ENCODE data around the gene TESK2. TPM values are rescaled to one million over a fixed set of nuclear protein-coding genes. Genes with fewer than 3 reads are reported as not detected.

TESK2 gene
- total and polyA plus RNA-seq, 2 experiments from 2014 or later = 1.1 to 1.5 TPM

DNA sequence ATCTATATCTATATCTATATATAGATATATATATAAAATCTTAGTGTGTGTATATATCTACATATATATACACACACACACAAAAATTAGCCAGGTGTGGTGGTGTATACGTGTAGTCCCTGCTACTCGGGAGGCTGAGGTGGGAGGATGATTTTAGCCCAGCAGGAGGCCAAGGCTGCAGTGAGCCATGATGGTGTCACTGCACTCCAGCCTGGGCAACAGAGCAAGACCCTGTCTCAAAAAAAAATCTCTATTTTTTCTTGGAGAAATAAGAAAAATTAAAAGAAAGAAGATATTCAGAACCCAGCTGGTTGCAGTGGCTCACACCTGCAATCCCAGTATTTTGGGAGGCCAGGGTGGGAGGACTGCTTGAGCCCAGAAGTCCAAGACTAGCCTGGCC is 85.3 kb downstream of the TESK2 start:
- Histone ChIP-seq H3K9ac (no peak overlapping the region), H3K36me3 (ENCODE audit: low read depth) (no peaks in the 10 kb centered on the region), H4K20me1 (ENCODE audit: insufficient read depth) (no peaks in the 10 kb centered on the region), H3K9me2 (ENCODE audit: insufficient read depth) (no peaks in the 10 kb centered on the region), H3F3A (ENCODE audit: insufficient read depth) (no peaks in the 10 kb centered on the region), H3K4me3 (no peak overlapping the region), H3K27me3 (replicated peaks; ENCODE audit: insufficient read depth) (no peaks in the 10 kb centered on the region), H3K4me1 (ENCODE audit: insufficient read depth) (no peaks in the 10 kb centered on the region), H2AFZ (no peak overlapping the region), H3K79me2 (ENCODE audit: insufficient read depth) (no peaks in the 10 kb centered on the region), H3K9me3 (ENCODE audit: low read depth) (no peaks in the 10 kb centered on the region), H3K4me2 (ENCODE audit: unreplicated experiment) (no peak overlapping the region), H3K27ac (no peak overlapping the region)
- in situ Hi-C loops (cut with MboI) = no loop called here
- TF ChIP-seq EZH2phosphoT487 (IDR thresholded peaks at IDR 0.05; ENCODE audit: insufficient read depth, low read depth) = no peak
- no peak for TF ChIP-seq EZH2 (IDR thresholded peaks at IDR 0.05; ENCODE audit: insufficient read depth, poor library complexity, severe bottlenecking)
- 88 to 89% methylated on average over 2 of the region's 2 CpGs for whole genome bisulfite sequencing, 2 experiments (ENCODE audit: low coverage in 1 of 2, low lambda C conversion rate in 2 of 2, missing lambda C conversion rate in 2 of 2)
- no peak for DNase-seq

DNA sequence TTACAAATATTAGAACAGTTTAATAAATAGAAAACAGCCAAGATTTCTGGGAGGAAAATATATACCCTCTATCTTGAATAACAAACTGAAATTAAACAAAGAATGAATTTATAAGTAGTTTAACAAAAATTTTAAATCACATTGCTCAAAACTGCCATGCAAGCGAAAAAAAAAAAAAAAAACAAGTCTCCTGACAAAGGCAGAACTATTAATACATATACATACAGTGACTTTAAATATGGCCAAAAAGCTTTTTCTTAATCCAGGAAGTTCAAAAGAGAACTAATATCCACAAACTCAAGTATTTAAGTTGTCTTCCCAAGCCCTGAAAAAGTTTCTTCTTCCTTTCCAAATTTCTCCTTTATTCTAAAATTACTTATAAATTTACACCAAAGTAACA is 87.2 kb downstream of the TESK2 start:
- Histone ChIP-seq H3K4me2 (ENCODE audit: unreplicated experiment) (no peak overlapping the region), H3F3A (ENCODE audit: insufficient read depth) (no peaks in the 10 kb centered on the region), H4K20me1 (ENCODE audit: insufficient read depth) (no peaks in the 10 kb centered on the region), H3K79me2 (ENCODE audit: insufficient read depth) (no peaks in the 10 kb centered on the region), H3K9me2 (ENCODE audit: insufficient read depth) (no peaks in the 10 kb centered on the region), H3K4me1 (ENCODE audit: insufficient read depth) (no peaks in the 10 kb centered on the region), H3K36me3 (ENCODE audit: low read depth) (no peaks in the 10 kb centered on the region), H3K9ac (no peak overlapping the region), H2AFZ (no peak overlapping the region), H3K27ac (no peak overlapping the region), H3K27me3 (replicated peaks; ENCODE audit: insufficient read depth) (no peaks in the 10 kb centered on the region), H3K4me3 (no peak overlapping the region), H3K9me3 (ENCODE audit: low read depth) (no peaks in the 10 kb centered on the region)
- TF ChIP-seq EZH2phosphoT487 (IDR thresholded peaks at IDR 0.05; ENCODE audit: insufficient read depth, low read depth) (no peak), EZH2 (IDR thresholded peaks at IDR 0.05; ENCODE audit: insufficient read depth, poor library complexity, severe bottlenecking) (no peak)
- DNase-seq = no peak
- in situ Hi-C loops (cut with MboI) = no loop called here
- WGBS, 2 experiments (ENCODE audit: low coverage in 1 of 2, low lambda C conversion rate in 2 of 2, missing lambda C conversion rate in 2 of 2) = 64 to 70% methylated on average over 1 of the region's 1 CpG

DNA sequence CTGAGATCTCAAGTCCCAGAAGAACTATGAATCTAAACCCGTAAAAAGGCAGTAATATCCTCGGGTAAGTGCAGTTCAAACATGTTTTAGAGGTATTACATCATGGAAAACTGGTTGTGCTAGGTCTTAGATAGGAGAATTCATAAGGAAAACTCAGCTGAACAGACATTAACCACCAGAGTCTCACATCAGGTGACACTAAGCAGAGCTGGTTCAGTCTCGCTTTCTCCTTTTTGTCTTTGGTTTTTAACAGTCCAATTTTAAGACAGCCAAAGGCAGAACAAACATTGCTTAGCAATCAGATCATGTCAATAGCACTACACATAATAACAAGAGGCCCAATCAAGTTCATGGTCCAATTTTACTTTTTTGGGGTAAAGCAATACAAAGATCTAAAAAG is 87.7 kb downstream of the TESK2 start:
- no peak for DNase-seq
- Histone ChIP-seq H3K36me3 (ENCODE audit: low read depth) (no peaks in the 10 kb centered on the region), H4K20me1 (ENCODE audit: insufficient read depth) (no peaks in the 10 kb centered on the region), H3K79me2 (ENCODE audit: insufficient read depth) (no peaks in the 10 kb centered on the region), H3K27me3 (replicated peaks; ENCODE audit: insufficient read depth) (no peaks in the 10 kb centered on the region), H3K27ac (no peak overlapping the region), H3K4me3 (no peak overlapping the region), H3K9me2 (ENCODE audit: insufficient read depth) (no peaks in the 10 kb centered on the region), H3F3A (ENCODE audit: insufficient read depth) (no peaks in the 10 kb centered on the region), H2AFZ (no peak overlapping the region), H3K9me3 (ENCODE audit: low read depth) (no peaks in the 10 kb centered on the region), H3K4me1 (ENCODE audit: insufficient read depth) (no peaks in the 10 kb centered on the region), H3K9ac (no peak overlapping the region), H3K4me2 (ENCODE audit: unreplicated experiment) (no peak overlapping the region)
- WGBS, 2 experiments (ENCODE audit: low coverage in 1 of 2, low lambda C conversion rate in 2 of 2, missing lambda C conversion rate in 2 of 2) = 76 to 81% methylated on average over 3 of the region's 3 CpGs
- in situ Hi-C loops (cut with MboI) = no loop called here
- TF ChIP-seq EZH2phosphoT487 (IDR thresholded peaks at IDR 0.05; ENCODE audit: insufficient read depth, low read depth) (no peak), EZH2 (IDR thresholded peaks at IDR 0.05; ENCODE audit: insufficient read depth, poor library complexity, severe bottlenecking) (no peak)

DNA sequence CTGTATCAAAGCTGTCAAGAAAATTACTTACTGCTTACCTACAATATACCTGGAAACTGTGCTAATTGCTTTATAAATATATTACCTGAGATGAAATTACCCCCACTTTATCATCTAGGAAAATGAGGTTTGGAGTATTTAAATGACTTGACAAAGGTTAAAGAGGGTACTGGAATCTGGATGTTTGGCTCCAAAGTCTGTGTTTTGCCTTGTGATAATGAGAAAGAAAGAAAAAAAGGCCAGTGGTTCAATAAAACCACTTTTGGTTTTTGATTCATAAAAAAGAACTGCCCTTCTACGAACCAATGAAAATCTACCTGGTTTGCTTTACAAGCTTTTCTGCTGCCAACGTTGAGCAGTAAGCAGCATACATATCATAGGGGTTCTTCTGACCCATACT is 89.4 kb downstream of the TESK2 start:
- Histone ChIP-seq H3K27me3 (replicated peaks; ENCODE audit: insufficient read depth) (no peaks in the 10 kb centered on the region), H3K4me2 (ENCODE audit: unreplicated experiment) (no peak overlapping the region), H3K9me2 (ENCODE audit: insufficient read depth) (no peaks in the 10 kb centered on the region), H3K27ac (no peak overlapping the region), H2AFZ (no peak overlapping the region), H3K4me1 (ENCODE audit: insufficient read depth) (no peaks in the 10 kb centered on the region), H4K20me1 (ENCODE audit: insufficient read depth) (no peaks in the 10 kb centered on the region), H3K4me3 (no peak overlapping the region), H3F3A (ENCODE audit: insufficient read depth) (no peaks in the 10 kb centered on the region), H3K9ac (no peak overlapping the region), H3K79me2 (ENCODE audit: insufficient read depth) (no peaks in the 10 kb centered on the region), H3K9me3 (ENCODE audit: low read depth) (no peaks in the 10 kb centered on the region), H3K36me3 (ENCODE audit: low read depth) (no peaks in the 10 kb centered on the region)
- in situ Hi-C loops (cut with MboI) = no loop called here
- WGBS, 2 experiments (ENCODE audit: low coverage in 1 of 2, low lambda C conversion rate in 2 of 2, missing lambda C conversion rate in 2 of 2) = 61 to 65% methylated on average over 2 of the region's 2 CpGs
- TF ChIP-seq EZH2phosphoT487 (IDR thresholded peaks at IDR 0.05; ENCODE audit: insufficient read depth, low read depth) = no peak
- no peak for TF ChIP-seq EZH2 (IDR thresholded peaks at IDR 0.05; ENCODE audit: insufficient read depth, poor library complexity, severe bottlenecking)
- DNase-seq = no peak

DNA sequence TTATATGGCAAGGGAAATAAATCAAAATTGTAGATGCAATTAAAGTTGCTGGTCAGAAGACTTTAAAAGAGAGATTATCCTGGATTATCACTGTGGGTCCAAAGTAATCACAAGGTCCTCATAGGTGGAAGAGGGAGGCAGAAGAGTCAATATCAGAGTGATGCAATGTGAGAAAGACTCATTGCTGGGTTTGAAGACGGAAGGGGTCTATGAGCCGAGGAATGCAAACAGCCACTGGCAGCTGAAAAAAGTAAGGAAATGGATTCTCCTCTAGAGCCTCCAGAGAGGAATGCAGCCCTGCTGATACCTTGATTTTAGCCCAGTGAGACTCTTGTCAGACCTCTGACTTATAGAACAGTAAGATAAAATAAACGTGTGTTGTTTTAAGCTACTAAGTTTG is 90.9 kb downstream of the TESK2 start:
- 64 to 69% methylated on average over 3 of the region's 3 CpGs for WGBS, 2 experiments (ENCODE audit: low coverage in 1 of 2, low lambda C conversion rate in 2 of 2, missing lambda C conversion rate in 2 of 2)
- in situ Hi-C loops (cut with MboI) = no loop called here

More for the DNA sequence above, 90.9 kb downstream of the TESK2 start:
- H3K9me3 ChIP-seq (ENCODE audit: low read depth) = no peaks in the 10 kb centered on the region
- no peaks in the 10 kb centered on the region for H3K9me2 ChIP-seq (ENCODE audit: insufficient read depth)
- no peaks in the 10 kb centered on the region for H3K27me3 ChIP-seq (replicated peaks; ENCODE audit: insufficient read depth)
- DNase-seq = no peak
- H3K9ac ChIP-seq = no peak overlapping the region
- H3K4me2 ChIP-seq (ENCODE audit: unreplicated experiment) = no peak overlapping the region
- H3K27ac ChIP-seq = no peak overlapping the region
- H2AFZ ChIP-seq = no peak overlapping the region
- H4K20me1 ChIP-seq (ENCODE audit: insufficient read depth) = no peaks in the 10 kb centered on the region
- no peaks in the 10 kb centered on the region for H3K4me1 ChIP-seq (ENCODE audit: insufficient read depth)
- H3F3A ChIP-seq (ENCODE audit: insufficient read depth) = no peaks in the 10 kb centered on the region
- no peak for TF ChIP-seq EZH2 (IDR thresholded peaks at IDR 0.05; ENCODE audit: insufficient read depth, poor library complexity, severe bottlenecking)
- no peak for TF ChIP-seq EZH2phosphoT487 (IDR thresholded peaks at IDR 0.05; ENCODE audit: insufficient read depth, low read depth)
- H3K4me3 ChIP-seq = no peak overlapping the region
- no peaks in the 10 kb centered on the region for H3K36me3 ChIP-seq (ENCODE audit: low read depth)
- H3K79me2 ChIP-seq (ENCODE audit: insufficient read depth) = no peaks in the 10 kb centered on the region

Data from GM23248 (cell line).